Right forelimb (tissue), 1 donor: ENCODE data around the gene UTP14A.
A peak's percentile ranks its signal among the peaks of the same experiment; 100 is the strongest.
"Not testable (repeated sequence)": the region's sequence is repeated elsewhere in the genome, so short reads cannot be mapped to it uniquely, and the experiment has no call there.

ENCODE experiments used
- DNase-seq: peaks from one replicate; pipeline ENCODE4 v3.0.0-alpha.2; 2018

Gene UTP14A, protein sequence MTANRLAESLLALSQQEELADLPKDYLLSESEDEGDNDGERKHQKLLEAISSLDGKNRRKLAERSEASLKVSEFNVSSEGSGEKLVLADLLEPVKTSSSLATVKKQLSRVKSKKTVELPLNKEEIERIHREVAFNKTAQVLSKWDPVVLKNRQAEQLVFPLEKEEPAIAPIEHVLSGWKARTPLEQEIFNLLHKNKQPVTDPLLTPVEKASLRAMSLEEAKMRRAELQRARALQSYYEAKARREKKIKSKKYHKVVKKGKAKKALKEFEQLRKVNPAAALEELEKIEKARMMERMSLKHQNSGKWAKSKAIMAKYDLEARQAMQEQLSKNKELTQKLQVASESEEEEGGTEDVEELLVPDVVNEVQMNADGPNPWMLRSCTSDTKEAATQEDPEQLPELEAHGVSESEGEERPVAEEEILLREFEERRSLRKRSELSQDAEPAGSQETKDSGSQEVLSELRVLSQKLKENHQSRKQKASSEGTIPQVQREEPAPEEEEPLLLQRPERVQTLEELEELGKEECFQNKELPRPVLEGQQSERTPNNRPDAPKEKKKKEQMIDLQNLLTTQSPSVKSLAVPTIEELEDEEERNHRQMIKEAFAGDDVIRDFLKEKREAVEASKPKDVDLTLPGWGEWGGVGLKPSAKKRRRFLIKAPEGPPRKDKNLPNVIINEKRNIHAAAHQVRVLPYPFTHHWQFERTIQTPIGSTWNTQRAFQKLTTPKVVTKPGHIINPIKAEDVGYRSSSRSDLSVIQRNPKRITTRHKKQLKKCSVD

DNA sequence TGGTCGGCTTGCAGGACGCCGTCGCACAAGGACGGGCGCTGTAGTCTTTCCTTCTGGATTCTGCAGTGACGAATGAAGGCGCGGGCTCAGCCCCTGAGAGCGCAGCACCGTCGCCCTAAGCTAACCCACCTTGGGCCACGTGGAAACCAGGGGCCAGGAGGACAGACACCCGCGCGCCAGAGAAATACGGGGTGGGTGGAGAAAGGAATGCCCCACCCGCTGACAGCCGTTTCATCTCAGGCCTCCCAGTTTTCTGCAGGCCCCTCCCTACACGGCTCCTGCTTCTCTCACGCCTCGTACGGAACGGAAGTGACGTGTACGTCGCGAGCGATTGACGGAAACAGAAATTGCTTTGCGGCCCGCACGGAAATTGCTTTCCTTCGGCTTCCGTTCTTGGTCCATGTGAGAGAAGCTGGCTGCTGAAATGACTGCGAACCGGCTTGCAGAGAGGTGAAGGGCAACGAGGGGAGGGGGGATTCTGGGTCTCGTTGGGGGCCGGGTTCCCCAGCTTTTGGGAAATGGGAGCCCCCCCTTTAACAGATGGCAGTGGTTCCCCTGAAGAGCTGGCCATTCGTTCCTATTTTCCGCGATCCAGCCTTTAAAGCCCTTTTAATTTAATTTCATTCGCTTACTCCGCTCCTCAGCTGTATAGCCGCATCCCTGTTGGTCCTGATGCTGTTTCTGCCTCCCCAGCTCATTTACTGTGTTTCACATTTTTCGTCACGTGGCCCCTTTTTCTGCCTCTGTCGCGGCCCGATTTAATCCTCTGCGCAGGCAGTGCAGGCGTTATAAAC, at the start of gene UTP14A:
UTP14A (plus strand) TSS at position 378 of the 794 bp plus-strand sequence; CDS start at position 425, 47 bp downstream.
- DNase-seq = peak; percentile 84

DNA sequence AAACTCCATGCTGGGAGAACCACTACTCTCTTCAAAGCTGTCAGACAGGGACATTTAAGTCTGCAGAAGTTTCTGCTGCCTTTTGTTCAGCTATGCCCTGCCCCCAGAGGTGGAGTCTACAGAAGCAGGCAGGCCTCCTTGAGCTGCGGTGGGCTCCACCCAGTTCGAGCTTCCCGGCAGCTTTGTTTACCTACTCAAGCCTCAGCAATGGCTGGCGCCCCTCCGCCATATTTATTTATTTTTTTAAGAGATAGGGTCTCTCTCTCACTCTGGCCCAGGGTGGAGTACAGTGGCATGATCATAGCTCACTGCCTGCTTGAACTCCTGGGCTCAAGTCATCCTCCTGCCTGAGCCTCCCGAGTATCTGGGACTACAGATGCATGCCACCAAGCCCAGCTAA, 46.8 kb upstream of the UTP14A start:
- DNase-seq = not testable (repeated sequence)

DNA sequence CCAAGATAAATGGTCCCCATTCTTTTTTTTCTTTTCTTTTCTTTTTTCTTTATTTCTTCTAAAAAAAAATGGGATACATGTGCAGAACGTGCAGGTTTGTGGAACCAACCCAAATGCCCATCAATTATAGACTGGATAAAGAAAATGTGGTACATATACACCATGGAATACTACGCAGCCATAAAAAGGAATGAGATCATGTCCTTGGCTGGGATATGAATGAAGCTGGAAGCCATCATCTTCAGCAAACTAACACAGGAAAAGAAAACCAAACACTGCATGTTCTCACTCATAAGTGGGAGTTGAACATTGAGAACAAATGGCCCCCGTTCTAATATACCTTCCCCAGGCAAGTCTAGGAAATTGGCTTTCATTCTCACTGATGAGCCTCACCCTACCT, 39.6 kb upstream of the UTP14A start:
- DNase-seq = not testable (repeated sequence)

DNA sequence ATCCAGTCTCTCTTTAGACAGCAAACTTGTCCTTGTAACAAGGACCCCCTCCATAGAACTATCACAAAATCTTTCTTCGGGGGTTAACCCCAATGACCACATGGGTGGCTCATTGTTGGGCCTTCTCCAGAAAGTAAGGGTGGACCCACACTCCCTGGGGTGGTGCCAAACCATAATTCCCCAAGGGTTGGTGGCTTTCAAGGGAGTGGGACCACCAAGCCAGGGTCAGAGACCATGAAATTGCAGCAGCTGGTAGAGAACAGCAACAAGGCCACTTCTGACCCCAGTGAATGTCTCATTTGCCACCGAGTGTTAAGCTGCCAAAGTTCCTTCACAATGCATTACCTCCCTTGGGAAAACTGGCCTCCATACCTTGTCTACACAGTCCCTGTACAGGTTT, 33.4 kb upstream of the UTP14A start:
- DNase-seq = no peak

DNA sequence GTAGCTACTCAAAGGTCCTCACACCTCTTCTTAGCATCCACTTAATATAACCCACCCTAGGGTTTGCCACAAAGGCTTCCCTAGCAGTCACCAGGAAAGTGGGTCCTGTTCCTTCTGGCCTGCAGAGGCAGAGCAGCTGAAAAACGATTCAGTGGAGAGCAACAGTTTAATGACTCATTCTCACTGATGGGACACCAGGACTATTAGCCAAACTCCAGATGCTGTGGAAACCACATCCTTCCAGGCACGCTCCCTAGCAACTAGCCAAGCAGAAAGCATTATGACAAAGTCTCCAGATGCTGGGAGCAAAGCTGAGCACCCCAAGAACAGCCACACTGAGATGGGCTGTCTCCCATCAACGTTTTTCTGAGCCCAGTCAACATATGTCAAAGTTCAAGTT, 30.3 kb upstream of the UTP14A start:
- no peak for DNase-seq

DNA sequence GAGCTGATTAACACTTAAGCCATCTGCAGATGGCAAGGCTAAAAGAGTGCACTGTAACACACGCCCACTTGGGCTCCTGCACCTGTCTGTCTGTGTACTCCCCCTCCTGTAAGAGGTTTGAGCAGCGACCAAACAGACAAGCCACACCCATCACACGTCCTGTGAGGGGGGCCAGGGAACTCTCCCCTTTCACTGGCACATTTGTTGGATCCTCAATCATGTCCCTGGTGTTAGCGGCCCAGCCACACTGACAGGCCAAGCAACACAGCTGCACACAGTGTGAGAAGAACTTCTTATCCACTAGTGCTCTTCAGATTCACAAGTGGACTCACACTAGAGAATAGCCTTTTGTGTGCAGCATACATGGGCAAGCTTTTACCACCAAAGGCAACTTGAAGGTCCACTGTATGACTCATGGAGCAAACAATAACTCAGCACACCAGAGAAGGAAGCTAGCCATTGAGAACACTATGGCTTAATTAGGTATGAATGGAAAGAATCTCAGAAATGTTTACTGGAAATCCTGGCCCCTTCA, 29.1 kb upstream of the UTP14A start:
- no peak for DNase-seq

DNA sequence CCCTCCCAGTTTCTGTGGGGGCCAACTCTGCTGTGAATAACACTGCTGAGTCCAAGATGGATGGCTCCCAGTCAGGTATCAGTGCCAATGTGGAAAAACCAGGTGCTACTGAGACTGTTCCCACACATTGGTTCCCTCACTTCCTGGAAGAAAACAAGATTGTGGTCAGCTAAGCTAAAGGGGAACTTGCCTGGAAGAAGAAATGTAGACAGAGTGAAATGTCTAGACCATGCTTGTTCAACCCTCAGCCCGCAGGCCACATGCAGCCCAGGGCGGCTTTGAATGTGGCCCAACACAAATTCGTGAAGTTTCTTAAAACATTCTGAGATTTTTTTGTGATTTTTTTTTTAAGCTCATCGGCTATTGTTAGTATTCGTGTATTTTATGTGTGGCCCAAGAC, 28.6 kb upstream of the UTP14A start:
- no peak for DNase-seq

DNA sequence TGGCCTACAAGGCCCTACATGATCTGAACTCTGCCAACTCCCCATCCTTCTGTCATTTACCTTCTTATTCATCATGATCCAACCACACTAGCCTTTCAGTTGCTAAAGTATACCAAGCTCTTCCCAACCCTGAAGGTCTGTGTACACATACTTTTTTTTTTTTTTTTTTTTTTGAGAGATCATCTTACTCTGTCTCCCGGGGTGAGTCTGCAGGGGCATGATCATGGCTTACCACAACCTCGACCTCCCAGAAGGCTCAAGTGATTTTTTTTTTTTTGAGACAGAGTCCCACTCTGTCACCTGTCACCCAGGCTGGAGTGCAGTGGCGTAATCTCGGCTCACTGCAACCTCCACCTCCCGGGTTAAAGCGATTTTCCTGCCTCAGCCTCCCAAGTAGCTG, 5.9 kb upstream of the UTP14A start:
- no peak for DNase-seq

DNA sequence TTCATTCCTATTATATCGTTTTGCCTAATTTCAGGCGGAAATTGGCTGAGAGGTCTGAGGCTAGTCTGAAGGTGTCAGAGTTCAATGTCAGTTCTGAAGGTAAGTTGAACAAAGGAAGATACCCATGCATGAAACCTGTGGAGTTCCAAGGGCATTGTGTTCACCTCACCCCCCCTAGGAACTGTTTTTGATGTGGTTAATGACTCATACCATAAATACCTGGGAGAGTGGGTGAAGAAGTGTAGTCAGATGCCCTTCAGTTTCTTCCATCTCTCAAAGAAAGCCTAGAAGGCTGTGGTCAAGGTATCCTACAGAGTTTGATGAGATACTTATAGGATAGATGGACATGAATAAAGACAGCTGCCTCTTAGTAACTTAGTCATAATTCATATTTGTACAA, 2.7 kb downstream of the UTP14A start:
- no peak for DNase-seq

DNA sequence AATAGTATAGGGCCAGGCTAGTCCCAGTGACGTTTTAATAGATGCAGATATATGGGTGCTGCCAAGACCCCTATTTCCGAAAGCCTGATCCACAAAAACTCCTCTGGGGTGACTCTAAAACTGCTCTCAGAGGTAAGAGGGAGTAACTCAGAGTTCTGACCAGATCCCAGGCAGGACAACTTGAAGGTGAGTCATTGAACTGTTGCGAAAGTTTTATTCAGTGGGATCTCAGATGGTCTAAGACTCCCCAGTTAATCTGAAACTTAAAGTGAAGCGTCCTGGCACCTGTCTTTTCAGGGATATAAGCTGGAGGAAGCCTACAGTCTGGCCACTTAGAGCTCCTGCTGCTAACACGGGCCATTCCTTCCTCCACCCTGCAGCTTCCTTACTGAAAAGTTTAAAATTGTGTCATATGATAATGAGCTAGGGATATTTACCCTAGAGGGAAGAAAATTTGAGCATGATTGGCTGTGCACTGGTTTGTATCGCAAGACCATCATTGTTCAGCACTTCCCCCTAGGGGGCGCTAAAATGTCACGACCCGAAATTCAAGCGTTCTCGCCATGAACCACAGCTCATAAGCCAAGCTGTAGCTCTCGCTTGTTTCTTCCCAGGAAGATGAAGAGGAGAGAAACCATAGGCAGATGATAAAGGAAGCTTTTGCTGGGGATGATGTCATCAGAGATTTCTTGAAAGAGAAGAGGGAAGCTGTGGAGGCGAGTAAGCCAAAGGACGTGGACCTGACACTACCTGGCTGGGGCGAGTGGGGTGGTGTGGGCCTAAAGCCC, 19.5 kb downstream of the UTP14A start:
- peak; percentile 66 for DNase-seq

DNA sequence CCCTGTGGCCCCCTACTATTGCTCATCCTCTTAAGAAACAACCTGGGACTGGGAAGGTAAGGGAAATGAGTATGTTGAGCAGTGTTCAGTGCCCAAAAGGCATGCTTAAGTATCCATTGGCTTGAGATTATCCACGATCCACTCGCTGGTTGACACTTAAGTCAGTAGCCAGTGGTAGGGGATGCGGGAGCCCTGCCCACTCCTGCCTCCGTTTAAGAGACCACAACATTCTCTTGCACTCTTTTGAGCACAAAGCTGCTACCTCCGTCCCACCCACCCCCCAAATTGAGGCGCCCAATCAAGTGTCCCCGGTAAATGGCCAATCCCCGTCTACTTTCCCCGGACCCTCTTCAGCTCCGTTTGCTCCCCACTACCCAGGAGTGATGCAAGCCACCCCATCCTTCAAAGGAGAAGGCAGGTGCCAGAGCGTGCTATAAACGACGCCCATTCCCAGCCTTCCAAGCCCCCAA, 25.0 kb downstream of the UTP14A start:
- DNase-seq = no peak

DNA sequence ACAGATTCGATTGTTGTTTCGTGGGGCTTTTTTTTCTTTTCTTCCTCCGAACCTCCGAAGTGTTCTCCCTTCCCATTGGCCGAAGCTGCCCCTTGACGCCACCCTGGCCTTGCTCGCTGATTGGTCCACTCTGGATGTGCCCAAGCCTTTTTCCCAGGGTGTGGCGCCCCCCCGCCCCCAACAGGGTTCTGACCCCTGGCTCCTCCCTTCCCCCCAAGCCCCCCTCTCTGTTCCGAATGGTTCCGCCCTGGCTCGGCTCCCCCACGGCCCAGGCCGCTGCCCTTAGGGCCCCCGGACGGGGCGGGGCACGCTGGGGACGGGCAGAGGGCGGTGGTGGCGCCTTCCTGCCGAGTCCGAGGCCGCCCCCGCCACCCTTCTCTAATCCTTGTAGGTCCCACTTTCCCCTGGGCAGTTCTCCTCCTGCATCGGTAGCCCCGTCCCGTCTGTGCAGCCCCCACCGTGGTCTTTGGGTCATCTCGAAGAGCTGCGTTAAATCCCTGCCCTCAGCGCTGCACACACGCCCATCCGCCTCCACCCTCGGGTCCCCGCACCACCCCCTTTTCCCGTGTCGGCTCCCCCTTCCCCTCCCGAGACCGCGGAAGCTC, 25.5 kb downstream of the UTP14A start:
- DNase-seq = peak; percentile 89

DNA sequence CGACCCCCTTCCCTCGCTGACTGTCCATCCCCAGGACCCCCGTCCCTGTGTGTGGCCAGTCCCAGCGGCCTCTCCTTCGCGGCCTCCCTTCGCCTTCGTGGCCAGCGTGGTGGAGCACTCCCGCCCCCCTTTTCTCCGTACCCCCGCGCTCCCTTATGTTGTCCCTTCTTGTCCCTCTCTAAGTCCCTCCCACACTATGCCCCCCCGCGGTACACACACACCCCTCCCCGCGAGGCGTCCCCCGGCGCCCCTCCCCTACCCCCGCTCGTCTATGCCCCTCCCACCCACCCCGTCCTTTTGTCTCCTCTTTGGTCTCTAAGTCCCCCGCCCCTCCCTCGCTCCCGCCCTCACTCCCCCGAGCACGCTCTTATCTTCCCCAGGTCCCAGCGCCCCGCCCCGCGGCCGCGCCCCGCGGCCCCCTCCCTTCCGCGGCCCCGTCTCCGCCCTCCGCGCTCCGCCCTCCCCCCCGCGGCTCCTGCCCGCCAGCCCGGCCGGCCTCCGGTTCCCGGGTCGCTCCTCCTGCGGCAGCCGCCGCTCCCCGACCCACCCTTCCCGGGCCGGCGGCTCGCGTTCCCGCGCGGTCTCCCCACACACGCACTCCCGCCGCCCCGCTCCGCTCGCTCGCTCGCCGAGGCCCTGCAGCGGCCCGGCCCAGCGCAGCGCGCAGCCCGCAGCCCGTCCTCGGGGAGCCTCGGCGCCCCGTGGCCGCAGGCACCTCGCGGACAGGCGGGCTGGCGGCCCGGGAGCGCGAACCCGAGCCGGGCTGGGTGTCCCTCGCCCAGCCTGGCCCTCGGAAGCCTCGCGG, 26.3 kb downstream of the UTP14A start:
- peak; percentile 87 for DNase-seq

DNA sequence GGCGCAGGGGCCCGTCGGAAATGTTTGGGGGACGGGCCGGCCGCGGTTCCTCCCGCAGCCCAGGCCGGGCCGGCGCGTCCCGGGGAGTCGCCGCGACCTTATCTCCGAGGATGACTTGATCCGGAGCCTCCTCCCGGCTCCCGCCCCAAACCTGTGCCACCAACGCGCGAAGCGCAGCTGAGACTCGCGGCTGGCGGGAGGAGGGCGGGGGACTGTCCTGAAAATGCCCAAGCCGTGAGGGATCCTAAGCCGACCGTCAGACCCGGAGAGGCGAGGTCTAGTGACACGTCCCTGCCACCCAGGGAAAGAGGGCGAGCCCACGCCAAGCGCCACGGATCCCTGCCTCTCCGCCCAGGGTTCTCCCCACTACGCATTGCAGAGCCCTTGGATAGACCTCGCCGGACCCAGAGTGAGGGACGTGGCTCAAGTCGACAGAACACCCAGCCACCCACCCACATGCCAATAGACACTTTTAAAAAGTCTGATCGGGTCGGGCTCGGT, 26.9 kb downstream of the UTP14A start:
- DNase-seq = peak; percentile 46

DNA sequence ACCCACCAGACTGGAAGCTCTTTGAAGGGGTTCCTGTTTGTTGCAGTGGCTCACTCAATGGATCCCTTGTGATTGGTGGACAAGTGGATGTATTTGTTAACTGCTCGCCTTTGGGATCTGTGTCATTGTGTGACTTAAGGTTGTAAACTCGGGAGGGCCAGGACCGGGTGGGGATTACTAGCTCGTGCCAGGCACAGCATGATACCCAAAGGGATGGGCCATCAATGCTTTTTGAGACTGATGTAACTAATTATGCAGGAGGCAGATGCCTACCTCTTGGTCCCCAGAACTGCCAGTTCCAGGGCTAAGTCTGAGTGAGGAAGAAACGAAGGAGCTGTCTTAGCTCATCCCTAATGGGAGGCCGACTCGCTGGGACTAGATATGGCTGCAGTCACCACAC, 27.7 kb downstream of the UTP14A start:
- no peak for DNase-seq

DNA sequence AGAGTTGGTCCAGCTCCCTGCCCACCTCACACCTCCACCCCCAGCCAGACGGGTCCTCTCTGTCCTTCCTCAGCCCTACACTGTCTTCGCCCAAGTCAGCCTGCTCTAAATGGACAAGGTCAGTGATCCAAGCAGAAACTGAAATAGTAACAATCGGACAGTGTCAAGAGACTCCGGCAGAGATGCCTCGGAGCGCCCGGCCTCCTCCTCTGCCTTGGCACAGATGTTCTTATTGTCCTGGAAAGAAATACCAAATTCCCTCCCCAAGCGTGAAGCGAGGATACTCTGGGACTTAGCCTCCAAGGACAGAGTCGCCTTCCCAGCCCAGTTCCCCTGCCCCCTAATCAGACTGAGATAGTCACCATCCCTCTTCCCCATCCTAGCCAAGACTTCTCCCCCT, 28.5 kb downstream of the UTP14A start:
- DNase-seq = no peak

DNA sequence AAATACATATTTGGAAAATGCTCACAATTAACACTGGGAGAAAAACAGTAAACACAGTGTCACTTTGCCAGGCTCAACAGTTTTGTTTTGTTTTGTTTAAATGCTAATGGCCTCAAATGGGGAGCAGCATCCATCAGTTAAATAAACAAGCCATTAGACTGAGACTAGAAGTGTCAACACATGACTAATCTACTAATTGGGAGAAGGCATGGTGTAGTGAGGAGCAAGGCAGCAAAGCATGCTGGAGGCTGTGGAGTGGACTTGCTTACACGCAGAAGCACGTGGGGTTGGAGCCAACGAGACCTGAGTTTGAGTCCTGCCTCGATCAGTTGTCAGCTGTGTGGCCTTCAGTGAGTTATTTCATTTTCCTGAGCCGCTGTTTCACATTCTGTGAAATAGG, 29.0 kb downstream of the UTP14A start:
- DNase-seq = no peak

DNA sequence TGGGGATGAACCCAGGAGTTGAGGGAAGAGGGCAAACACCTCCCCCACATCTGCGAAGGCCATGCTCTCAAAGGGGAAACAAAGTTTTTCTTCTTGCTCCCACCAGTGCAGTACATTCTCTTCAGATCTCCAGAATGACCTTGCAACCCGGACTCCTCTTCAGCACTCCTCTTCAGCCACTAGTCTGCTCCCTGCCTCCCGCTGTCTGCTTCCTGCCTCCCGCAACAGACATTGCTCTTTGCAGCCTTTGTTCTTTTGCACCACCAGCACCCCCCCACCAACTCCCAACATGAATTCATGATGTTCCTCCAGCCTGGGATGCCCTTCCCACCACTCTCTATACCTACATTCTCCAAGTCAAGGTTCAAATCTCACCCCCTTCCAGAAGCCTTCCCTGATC, 32.1 kb downstream of the UTP14A start:
- DNase-seq = no peak

DNA sequence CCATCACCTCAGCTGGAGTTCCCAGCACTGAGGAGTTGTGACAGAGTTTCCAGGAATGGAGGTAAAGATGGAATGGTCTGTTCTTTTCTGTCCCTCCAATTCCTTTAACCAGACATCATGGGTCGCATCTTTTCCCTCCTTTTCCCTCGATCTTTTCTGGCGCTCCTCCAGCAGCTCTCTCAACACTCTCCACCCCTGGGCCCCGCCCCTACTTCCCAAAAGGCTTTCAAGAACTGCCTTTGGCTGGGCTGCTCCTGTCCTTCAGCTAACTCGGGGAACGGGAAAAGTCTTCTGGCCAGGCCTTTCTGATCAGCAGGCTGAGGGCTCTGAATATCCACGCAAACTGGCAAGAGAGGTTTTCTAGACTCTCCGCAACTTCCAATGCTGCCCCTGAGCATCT, 34.0 kb downstream of the UTP14A start:
- no peak for DNase-seq

DNA sequence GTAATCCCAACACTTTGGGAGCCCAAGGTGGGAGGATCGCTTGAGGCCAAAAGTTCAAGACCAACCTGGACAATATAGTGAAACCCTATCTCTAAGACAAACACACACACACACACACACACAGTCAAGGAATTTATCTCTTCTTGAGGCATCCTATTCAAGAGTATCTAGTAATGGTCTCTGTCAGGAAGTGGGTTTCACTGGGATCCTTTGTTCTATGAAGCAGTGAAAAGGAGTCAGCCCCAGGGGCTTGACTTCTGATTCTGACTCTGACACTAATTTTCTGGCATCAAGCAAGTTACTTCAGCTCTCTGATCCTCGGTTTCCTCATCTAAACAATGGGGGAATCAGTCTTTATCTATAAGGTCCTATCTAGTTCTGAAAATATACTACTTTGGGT, 34.8 kb downstream of the UTP14A start:
- no peak for DNase-seq

DNA sequence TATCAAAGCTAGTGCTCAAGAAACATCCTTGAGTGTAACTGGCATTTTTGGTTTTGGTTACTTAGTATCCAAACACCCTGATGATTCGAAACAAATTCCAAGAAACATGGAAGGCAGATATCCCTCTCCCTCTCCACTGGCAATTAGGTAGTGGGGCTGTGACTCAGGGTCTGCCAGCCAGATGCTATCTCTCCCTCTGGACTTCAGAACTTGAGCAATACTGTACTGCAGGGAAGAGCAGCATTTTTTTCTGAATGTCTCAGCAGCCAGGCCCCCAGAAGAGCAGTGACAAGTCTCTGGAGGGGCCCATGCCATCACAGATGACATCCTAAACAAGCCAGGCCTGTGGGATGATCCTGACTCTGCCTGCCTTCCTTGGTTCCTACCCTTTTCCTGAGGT, 39.2 kb downstream of the UTP14A start:
- no peak for DNase-seq
